Vagina (tissue), 2 donors: Measurements from ENCODE around the gene EFCAB10.

ENCODE experiments used
- POLR2AphosphoS5 ChIP-seq, 2 donors: sonication (generic); formaldehyde crosslinking; IDR thresholded peaks; one replicate each; pipeline ENCODE4 v1.9.0; 2017; ENCODE audit warnings: antibody characterized with exemption in 2 of 2, mild to moderate bottlenecking in 2 of 2, low read depth in 1 of 2; ENCODE audit not compliant: insufficient read depth in 1 of 2
- TF ChIP-seq, protein P1 (sequence below), 3 experiments: fragments of 450-650 bp in 2 of 3; fragments of 200-600 bp in 1 of 3; sonication (generic) in 1 of 3; IDR thresholded peaks; one replicate each; pipeline ENCODE4 v1.5.1; 2017 to 2019; ENCODE audit warnings: antibody characterized with exemption in 3 of 3, mild to moderate bottlenecking in 2 of 3, moderate library complexity in 2 of 3

DNA sequence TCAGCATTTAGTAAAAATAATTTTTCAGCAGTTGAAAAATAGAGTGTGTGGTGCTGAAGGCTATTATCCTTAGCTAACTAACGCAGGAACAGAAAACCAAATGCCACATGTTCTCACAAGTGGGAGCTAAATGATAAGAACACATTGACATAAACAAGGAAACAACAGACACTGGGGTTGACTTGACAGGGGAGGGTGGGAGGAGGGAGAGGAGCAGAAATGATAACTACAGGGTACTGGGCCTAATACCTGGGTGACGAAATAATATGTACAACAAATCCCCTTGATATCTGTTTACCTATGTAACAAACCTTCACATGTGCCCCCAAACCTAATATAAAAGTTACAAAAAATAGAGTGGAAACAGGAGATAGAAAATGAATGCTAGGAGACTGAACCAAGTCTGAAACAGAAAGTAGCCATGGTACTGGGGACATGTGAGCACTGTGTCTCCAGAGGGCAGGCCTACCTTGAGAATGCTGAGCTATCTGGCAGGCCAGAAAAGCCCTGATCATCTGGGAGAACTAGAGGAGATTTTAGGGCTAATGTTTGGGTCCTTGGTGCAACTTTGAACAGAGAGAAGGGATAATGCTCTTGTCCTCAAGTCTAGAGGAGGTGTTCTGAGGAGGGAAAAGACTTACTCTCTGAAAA lies 4.7 kb upstream of the EFCAB10 start:
- TF ChIP-seq, protein P1, sequence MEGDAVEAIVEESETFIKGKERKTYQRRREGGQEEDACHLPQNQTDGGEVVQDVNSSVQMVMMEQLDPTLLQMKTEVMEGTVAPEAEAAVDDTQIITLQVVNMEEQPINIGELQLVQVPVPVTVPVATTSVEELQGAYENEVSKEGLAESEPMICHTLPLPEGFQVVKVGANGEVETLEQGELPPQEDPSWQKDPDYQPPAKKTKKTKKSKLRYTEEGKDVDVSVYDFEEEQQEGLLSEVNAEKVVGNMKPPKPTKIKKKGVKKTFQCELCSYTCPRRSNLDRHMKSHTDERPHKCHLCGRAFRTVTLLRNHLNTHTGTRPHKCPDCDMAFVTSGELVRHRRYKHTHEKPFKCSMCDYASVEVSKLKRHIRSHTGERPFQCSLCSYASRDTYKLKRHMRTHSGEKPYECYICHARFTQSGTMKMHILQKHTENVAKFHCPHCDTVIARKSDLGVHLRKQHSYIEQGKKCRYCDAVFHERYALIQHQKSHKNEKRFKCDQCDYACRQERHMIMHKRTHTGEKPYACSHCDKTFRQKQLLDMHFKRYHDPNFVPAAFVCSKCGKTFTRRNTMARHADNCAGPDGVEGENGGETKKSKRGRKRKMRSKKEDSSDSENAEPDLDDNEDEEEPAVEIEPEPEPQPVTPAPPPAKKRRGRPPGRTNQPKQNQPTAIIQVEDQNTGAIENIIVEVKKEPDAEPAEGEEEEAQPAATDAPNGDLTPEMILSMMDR (IDR thresholded peaks at IDR 0.05): no peak
- TF ChIP-seq POLR2AphosphoS5 (IDR thresholded peaks at IDR 0.05; ENCODE audit: insufficient read depth in 1 of 2, low read depth in 1 of 2): no peak
